OCI-LY3 (cell line): Measurements from ENCODE around the gene TMEM97.

Experiments
- CTCF ChIP-seq: fragments of 200-600, 300-600 bp; sonication (generic); IDR thresholded peaks from 2 replicates; pipeline ENCODE4 v1.5.1; 2014; ENCODE audit warnings: antibody characterized with exemption, low read length, low read depth
- EZH2phosphoT487 ChIP-seq: fragments of 200-600 bp; shearing (Covaris generic); IDR thresholded peaks from 2 replicates; pipeline ENCODE4 v1.6.1; 2018; ENCODE audit warnings: antibody characterized with exemption, mixed run types, low read depth

DNA sequence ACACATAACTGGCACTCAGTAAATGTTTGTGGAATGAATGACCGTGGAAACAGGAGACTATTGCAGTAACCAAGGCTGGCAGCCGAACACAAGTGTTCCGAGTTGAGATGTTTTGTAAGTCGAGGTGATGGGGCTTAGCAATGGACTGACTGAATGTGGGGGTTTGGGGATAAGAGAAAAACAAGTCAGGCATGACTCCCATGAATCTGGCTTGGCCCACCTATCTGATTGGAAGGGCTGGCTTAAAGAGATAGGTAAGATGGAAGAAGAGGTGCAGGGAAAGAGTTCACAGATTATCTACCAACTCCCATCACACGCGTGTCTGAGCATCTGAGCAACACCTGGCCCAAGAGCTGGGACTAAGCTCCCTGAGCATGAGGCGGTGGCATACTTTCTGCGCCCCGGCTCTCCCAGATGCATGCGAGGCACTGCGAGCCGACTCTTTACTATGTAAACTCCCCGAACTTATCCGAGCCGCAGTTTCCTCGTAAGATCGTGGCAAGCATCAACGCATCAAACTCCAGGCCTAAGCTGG, 15.7 kb downstream of the TMEM97 start:
- TF ChIP-seq CTCF (no peak), EZH2phosphoT487 (no peak)
